ENCODE measurements around the gene PBX3. TPM values are rescaled to one million over a fixed set of nuclear protein-coding genes. Genes with fewer than 3 reads are reported as not detected.

Gene PBX3
- total RNA-seq, 2 donors from 2014 or later: 19.7 to 20.6 TPM

- Mint-ChIP-seq H3K36me3 (ENCODE audit: insufficient read depth in 2 of 2) (no peaks in the 10 kb centered on the region), H3K27me3 (ENCODE audit: low read depth) (no peaks in the 10 kb centered on the region), H3K27ac (no peak overlapping the region), H3K4me1 (ENCODE audit: low read depth) (no peaks in the 10 kb centered on the region), H3K4me3 (no peak overlapping the region), H3K9me3 (no peaks in the 10 kb centered on the region)
- ATAC-seq (replicated peaks in 1 of 2) (no peak), DNase-seq (no peak)
These were observed 172.4 kb downstream of the PBX3 start for GRCh38 chr9:125919565-125919964.

GRCh38 chr9:125920402-125920801 is 173.2 kb downstream of the PBX3 start:
- no peak overlapping the region for H3K4me3 Mint-ChIP-seq
- ATAC-seq (replicated peaks in 1 of 2): no peak
- no peaks in the 10 kb centered on the region for H3K36me3 Mint-ChIP-seq (ENCODE audit: insufficient read depth in 2 of 2)
- no peak for DNase-seq
- no peaks in the 10 kb centered on the region for H3K4me1 Mint-ChIP-seq (ENCODE audit: low read depth)
- H3K27me3 Mint-ChIP-seq (ENCODE audit: low read depth): no peaks in the 10 kb centered on the region
- no peak overlapping the region for H3K27ac Mint-ChIP-seq
- no peaks in the 10 kb centered on the region for H3K9me3 Mint-ChIP-seq

DNA sequence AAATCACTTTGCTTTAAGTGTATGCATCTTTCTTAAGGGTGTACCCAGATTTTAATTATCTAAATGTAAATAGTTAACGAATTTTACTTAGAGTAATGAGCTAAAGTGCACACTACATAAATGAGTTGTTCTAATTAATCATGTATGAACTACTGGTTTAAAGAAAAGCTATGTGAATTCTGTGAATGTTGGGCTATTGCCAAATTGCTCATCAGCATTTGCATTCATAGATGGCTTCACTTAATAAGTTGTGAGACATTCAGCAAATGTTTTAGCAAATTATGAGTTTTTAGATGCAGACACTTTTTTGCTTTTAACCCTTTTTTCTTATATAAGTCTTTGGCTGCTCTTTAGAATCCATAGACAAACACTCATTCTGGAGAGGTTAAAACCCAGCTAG is 175.7 kb downstream of the PBX3 start:
- Mint-ChIP-seq H3K4me3 (no peak overlapping the region), H3K36me3 (ENCODE audit: insufficient read depth in 2 of 2) (no peaks in the 10 kb centered on the region), H3K27me3 (ENCODE audit: low read depth) (no peaks in the 10 kb centered on the region), H3K27ac (no peak overlapping the region), H3K4me1 (ENCODE audit: low read depth) (no peaks in the 10 kb centered on the region), H3K9me3 (no peaks in the 10 kb centered on the region)
- ATAC-seq (replicated peaks in 1 of 2) (no peak), DNase-seq (no peak)

GRCh38 chr9:125924351-125924750 is 177.2 kb downstream of the PBX3 start:
- Mint-ChIP-seq H3K36me3 (ENCODE audit: insufficient read depth in 2 of 2) (no peaks in the 10 kb centered on the region), H3K9me3 (no peaks in the 10 kb centered on the region)

GRCh38 chr9:125926936-125927335 is 179.8 kb downstream of the PBX3 start:
- DNase-seq: no peak
- H3K4me3 Mint-ChIP-seq: no peak overlapping the region
- H3K9me3 Mint-ChIP-seq: no peaks in the 10 kb centered on the region
- no peak overlapping the region for H3K27ac Mint-ChIP-seq
- no peaks in the 10 kb centered on the region for H3K4me1 Mint-ChIP-seq (ENCODE audit: low read depth)
- peaks cover 0 to 1% of the 10 kb centered on the region in 2 donors for H3K36me3 Mint-ChIP-seq (ENCODE audit: insufficient read depth in 2 of 2)
- no peak for ATAC-seq (replicated peaks in 1 of 2)
- no peaks in the 10 kb centered on the region for H3K27me3 Mint-ChIP-seq (ENCODE audit: low read depth)

More at GRCh38 chr9:125924351-125924750, 177.2 kb downstream of the PBX3 start:
- Mint-ChIP-seq H3K27ac (no peak overlapping the region), H3K27me3 (ENCODE audit: low read depth) (no peaks in the 10 kb centered on the region), H3K4me1 (ENCODE audit: low read depth) (no peaks in the 10 kb centered on the region), H3K4me3 (no peak overlapping the region)
- DNase-seq (no peak), ATAC-seq (replicated peaks in 1 of 2) (no peak)

GRCh38 chr9:125929846-125930245 is 182.7 kb downstream of the PBX3 start:
- ATAC-seq (replicated peaks in 1 of 2): no peak
- Mint-ChIP-seq H3K36me3 (ENCODE audit: insufficient read depth in 2 of 2) (peaks cover 0 to 1% of the 10 kb centered on the region in 2 donors), H3K27me3 (ENCODE audit: low read depth) (no peaks in the 10 kb centered on the region), H3K9me3 (no peaks in the 10 kb centered on the region), H3K27ac (no peak overlapping the region), H3K4me3 (no peak overlapping the region), H3K4me1 (ENCODE audit: low read depth) (no peaks in the 10 kb centered on the region)
- DNase-seq: no peak

DNA sequence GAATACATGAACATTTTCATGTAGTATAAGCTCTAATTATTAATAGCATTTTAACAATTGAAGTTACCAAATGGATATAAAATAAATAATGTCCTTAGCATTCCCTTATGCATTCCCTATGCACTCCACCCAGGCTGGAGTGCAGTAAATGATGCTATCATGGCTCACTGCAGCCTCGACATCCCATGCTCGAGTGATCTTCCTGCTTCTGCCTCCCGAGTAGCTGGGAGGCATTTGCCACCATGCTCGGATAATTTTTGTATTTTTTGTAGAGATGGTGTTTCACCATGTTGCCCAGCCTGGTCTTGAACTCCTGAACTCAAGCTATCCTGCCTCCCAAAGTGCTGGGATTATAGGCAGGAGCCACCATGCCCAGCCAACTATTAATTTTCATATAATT is 184.0 kb downstream of the PBX3 start:
- Mint-ChIP-seq H3K4me1 (ENCODE audit: low read depth) (no peaks in the 10 kb centered on the region), H3K27me3 (ENCODE audit: low read depth) (no peaks in the 10 kb centered on the region), H3K4me3 (no peak overlapping the region), H3K36me3 (ENCODE audit: insufficient read depth in 2 of 2) (peaks cover 0 to 1% of the 10 kb centered on the region in 2 donors), H3K27ac (no peak overlapping the region), H3K9me3 (no peaks in the 10 kb centered on the region)
- DNase-seq (no peak), ATAC-seq (replicated peaks in 1 of 2) (no peak)

DNA sequence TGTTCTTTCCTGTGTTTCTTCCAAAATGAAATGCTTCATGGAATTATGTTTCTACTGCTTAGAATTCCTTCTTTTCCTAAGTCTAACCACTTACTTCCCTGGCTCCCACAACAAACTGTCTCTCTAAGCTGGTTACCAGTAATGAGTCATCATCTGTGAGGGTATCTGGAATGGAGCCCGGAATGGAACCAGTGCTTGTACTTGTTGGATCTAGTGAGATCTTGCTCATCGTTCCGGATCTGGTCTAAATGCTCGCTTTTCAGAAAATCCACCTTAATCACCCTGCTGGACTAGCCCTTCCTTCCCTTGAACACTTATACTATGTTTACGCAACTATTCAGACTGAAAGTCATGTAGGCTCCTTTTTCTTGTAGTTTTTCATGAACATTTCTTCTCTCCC is 184.8 kb downstream of the PBX3 start:
- ATAC-seq (replicated peaks in 1 of 2) (no peak), DNase-seq (no peak)
- Mint-ChIP-seq H3K36me3 (ENCODE audit: insufficient read depth in 2 of 2) (peaks cover 0 to 1% of the 10 kb centered on the region in 2 donors), H3K27me3 (ENCODE audit: low read depth) (no peaks in the 10 kb centered on the region), H3K27ac (no peak overlapping the region), H3K4me3 (no peak overlapping the region), H3K4me1 (ENCODE audit: low read depth) (no peaks in the 10 kb centered on the region), H3K9me3 (no peaks in the 10 kb centered on the region)

GRCh38 chr9:125932746-125933455 is 185.7 kb downstream of the PBX3 start:
- ATAC-seq (replicated peaks in 1 of 2): no peak
- Mint-ChIP-seq H3K4me1 (ENCODE audit: low read depth) (no peaks in the 10 kb centered on the region), H3K9me3 (no peaks in the 10 kb centered on the region)

GRCh38 chr9:125942125-125942524 is 195.0 kb downstream of the PBX3 start:
- H3K4me1 Mint-ChIP-seq (ENCODE audit: low read depth): no peaks in the 10 kb centered on the region

More at GRCh38 chr9:125932746-125933455, 185.7 kb downstream of the PBX3 start:
- DNase-seq: no peak
- Mint-ChIP-seq H3K27ac (no peak overlapping the region), H3K36me3 (ENCODE audit: insufficient read depth in 2 of 2) (peaks cover 0 to 1% of the 10 kb centered on the region in 2 donors), H3K4me3 (no peak overlapping the region), H3K27me3 (ENCODE audit: low read depth) (no peaks in the 10 kb centered on the region)

DNA sequence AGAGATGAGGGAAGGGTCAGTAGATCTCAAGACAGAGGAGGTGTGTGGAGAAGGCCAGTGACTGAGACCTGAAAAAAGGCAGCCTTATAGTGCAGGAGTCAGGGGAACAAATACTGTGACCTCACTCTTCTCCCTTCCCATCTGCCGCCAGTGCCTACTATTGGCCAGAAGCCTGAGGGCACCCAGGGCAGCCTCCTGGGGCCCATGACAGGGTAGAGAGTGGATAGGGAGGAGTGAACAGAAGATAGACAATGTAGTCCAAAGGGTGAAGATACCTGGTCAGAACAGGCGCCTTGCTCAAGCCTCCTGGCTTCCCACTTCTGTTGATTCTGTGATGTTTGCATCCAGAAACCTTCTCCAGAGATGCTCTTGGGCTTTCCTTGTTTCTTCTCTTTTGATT is 196.7 kb downstream of the PBX3 start:
- H3K27me3 Mint-ChIP-seq (ENCODE audit: low read depth): no peaks in the 10 kb centered on the region
- peaks cover 5 to 9% of the 10 kb centered on the region in 2 donors for H3K9me3 Mint-ChIP-seq
- no peaks in the 10 kb centered on the region for H3K4me1 Mint-ChIP-seq (ENCODE audit: low read depth)
- DNase-seq: no peak
- H3K27ac Mint-ChIP-seq: no peak overlapping the region
- ATAC-seq (replicated peaks in 1 of 2): no peak
- H3K36me3 Mint-ChIP-seq (ENCODE audit: insufficient read depth in 2 of 2): peaks cover 5 to 10% of the 10 kb centered on the region in 2 donors
- H3K4me3 Mint-ChIP-seq: no peak overlapping the region

More at GRCh38 chr9:125942125-125942524, 195.0 kb downstream of the PBX3 start:
- peaks cover 6 to 10% of the 10 kb centered on the region in 2 donors for H3K36me3 Mint-ChIP-seq (ENCODE audit: insufficient read depth in 2 of 2)
- no peaks in the 10 kb centered on the region for H3K27me3 Mint-ChIP-seq (ENCODE audit: low read depth)
- H3K9me3 Mint-ChIP-seq: peaks cover 5 to 9% of the 10 kb centered on the region in 2 donors
- H3K27ac Mint-ChIP-seq: no peak overlapping the region
- no peak for ATAC-seq (replicated peaks in 1 of 2)
- DNase-seq: no peak
- no peak overlapping the region for H3K4me3 Mint-ChIP-seq

DNA sequence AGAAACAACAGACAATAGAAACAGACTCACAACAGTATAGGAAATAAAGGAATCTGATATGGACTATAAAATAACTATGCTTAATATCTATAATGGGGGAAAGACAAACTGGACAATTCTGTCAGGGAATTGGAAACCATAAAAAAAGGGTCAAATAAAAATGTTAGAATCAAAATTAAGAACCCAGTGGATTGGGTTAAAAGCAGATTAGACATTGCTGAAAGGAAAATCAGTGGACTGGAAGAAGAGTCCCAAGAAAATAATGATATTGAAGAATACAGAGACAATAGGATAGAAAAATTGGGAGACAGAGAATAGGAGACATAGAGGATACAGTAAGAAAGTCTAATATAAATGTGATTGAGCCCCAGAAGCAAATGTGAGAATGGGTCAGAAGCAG is 199.2 kb downstream of the PBX3 start:
- Mint-ChIP-seq H3K27ac (no peak overlapping the region), H3K9me3 (peaks cover 5 to 9% of the 10 kb centered on the region in 2 donors)

DNA sequence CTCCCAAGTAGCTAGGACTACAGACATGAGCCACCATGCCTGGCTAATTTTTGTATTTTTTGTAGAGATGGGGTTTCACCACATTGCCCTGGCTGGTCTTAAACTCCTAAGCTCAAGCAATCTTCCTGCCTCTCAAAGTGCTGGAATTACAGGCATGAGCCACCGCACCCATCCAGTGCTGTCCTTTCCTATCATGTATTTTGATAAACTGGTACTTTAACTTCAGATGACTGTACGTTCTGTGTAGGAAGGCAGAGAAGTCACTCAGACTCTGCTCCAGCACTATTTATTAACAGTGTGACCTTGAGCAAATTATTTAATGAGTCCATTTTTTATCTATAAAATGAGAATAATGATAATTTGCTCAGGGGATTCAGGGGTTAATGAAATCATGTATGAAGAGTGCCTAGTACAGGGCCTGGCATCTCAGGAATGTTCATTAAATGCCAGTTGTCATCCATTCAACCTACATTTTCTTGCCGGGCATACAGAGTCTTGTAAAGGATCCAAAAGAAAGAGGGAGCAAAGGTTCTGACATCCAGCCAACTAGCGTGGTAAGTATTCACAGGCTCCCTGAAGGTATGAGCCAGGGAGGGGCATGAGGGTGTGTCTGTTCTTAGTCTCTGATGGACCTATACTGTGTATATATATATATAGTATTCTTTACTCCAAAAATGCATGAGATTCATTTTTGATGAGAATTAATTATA is 201.9 kb downstream of the PBX3 start:
- Mint-ChIP-seq H3K4me1 (ENCODE audit: low read depth) (no peaks in the 10 kb centered on the region), H3K4me3 (no peak overlapping the region)

More for the DNA sequence above, 199.2 kb downstream of the PBX3 start:
- Mint-ChIP-seq H3K4me1 (ENCODE audit: low read depth) (no peaks in the 10 kb centered on the region), H3K4me3 (no peak overlapping the region), H3K27me3 (ENCODE audit: low read depth) (no peaks in the 10 kb centered on the region), H3K36me3 (ENCODE audit: insufficient read depth in 2 of 2) (peaks cover 5 to 10% of the 10 kb centered on the region in 2 donors)
- ATAC-seq (replicated peaks in 1 of 2) (no peak), DNase-seq (no peak)

More for the DNA sequence above, 201.9 kb downstream of the PBX3 start:
- Mint-ChIP-seq H3K27ac (no peak overlapping the region), H3K27me3 (ENCODE audit: low read depth) (no peaks in the 10 kb centered on the region), H3K36me3 (ENCODE audit: insufficient read depth in 2 of 2) (peaks cover 5 to 10% of the 10 kb centered on the region in 2 donors), H3K9me3 (peaks cover 5 to 9% of the 10 kb centered on the region in 2 donors)
- no peak for DNase-seq
- ATAC-seq (replicated peaks in 1 of 2): no peak
